GM08714 (cell line): ENCODE measurements around the gene GPR108.
A peak's percentile ranks its signal among the peaks of the same experiment; 100 is the strongest.
"Not testable (repeated sequence)": the region's sequence is repeated elsewhere in the genome, so short reads cannot be mapped to it uniquely, and the experiment has no call there.

Experiments
- H3K4me3 ChIP-seq: fragments of 200-500 bp; sonication (Bioruptor generic); 2 replicates; pipeline ENCODE4 v1.5.1; 2014; ENCODE audit warnings: mild to moderate bottlenecking, low read length, inconsistent platforms
- ZNF274 ChIP-seq: IDR thresholded peaks from 2 replicates; pipeline ENCODE4 v1.6.1; 2012; ENCODE audit warnings: mild to moderate bottlenecking, low read depth, low read length

The GPR108 gene

DNA sequence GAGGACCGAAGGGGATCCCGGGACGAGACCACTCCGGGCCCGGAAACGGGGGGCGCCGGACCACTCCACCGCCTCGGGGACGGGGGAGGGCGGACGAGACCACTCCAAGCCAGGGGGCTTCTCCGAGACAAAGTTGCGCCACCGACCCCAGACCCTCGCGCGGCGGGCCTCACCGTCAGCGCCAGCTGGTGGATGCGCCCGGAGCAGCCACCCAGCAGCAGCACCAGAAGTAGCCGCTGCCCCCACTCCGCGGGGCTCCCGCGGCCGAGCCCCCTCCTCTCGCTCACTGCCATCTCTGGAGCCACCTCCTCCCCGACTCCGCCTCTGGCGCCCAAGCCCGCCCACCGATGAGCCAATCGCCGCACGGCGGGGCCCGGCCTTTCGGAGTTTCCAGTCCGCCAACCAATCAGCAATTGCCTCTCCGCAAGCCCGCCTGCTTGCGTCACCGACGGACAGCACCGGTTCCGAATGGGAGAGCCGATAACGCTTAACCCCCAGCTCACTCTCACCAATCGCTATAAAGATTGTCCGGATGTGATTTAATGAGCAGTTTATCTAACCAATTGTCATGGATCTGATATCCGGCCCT, at the start of gene GPR108:
Gene GPR108 (minus strand): TSS at position 297 of the 589 bp plus-strand sequence. CDS start 4 bp downstream, at position 293.
- peak within 1 kb of the TSS; percentile 84 for H3K4me3 ChIP-seq
- no peak for TF ChIP-seq ZNF274

DNA sequence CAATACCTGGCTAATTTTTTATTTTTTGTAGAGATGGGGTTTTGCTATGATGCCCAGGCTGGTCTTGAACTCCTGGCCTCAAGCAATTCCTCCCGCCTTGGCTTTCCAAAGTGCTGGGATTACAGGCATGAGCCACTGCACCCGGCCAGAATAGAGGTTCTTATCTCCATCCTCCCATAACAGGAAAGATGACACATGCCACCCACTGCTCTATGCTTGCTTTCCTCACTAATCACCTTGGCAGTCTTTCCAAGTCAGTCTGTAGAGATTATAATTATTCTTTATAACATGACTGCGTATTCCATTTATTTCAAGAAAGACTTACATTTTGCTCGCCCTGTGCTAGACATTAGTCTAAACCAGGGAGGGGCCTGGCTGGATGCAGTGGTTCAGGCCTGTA, 41.8 kb upstream of the GPR108 start:
- no peak for TF ChIP-seq ZNF274

DNA sequence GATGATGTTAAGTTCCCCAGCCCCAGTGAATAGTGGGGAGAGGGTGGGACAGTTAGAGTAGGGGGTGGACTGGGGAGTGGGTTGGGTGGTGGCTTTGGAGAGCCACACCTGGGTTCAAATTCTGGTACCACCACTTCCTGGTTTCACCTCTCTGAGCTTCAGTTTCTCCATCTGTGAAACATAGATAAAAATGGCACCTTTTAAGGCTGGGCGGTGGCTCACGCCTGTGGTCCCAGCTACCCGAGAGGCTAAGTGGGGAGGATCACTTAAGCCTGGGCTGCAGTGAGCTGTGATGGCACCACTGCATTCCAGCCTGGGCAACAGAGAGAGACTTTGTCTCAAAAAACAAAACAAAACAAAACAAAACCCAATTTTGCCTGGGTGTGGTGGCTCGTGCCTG, 41.0 kb upstream of the GPR108 start:
- no peak for TF ChIP-seq ZNF274
- no peak overlapping the region for H3K4me3 ChIP-seq

More for the DNA sequence above, 41.8 kb upstream of the GPR108 start:
- H3K4me3 ChIP-seq: no peak overlapping the region

DNA sequence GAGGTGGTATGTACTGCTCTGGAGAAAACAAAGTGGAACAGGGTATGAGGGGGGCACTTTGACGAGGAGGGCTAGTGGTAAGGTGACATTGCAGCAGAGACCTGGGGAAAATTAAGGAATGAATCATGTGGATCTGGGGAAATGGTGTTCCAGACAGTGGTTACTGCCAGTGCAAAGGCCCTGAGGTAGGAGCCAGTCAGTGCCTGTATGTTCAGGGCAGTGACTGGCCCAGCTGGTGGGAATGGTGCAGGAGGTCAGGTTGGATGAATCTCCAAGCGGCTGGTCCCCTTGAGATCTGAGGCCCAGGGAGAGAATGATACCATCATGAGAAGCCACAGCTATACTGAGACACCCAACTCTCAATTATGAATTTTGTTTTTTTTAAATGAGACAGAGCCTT, 40.1 kb upstream of the GPR108 start:
- TF ChIP-seq ZNF274: no peak
- no peak overlapping the region for H3K4me3 ChIP-seq

DNA sequence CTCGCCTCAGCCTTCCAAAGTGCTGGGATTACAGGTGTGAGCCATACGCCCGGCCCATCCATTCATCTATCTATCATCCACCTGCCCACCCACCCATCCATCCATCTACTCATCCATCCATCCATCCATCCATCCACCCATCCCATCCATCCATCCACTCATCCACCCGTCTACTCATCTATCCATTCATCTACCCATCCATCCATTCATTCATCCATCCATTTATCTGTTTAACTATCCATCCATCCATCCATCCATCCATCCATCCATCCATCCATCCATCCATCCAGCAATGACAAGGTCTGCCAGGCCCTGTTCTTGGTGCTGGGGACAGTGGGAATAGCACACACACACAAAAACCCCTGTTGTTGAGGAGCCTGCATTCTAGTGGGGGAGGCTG, 39.6 kb upstream of the GPR108 start:
- H3K4me3 ChIP-seq: no peak overlapping the region
- no peak for TF ChIP-seq ZNF274

DNA sequence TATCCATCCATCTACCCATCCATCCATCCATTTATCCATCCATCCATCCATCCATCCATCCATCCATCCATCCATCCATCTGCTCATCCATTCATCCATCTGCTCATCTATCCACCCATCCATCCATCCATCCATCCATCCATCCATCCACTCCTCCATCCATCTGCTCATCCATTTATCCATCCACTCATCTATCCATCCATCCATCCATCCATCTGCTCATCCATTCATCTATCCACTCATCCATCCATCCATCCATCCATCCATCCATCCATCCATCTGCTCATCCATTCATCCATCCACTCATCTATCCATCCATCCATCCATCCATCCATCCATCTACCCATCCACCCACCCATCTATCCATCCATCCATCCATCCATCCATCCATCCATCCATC, 38.7 kb upstream of the GPR108 start:
- H3K4me3 ChIP-seq: not testable (repeated sequence)

DNA sequence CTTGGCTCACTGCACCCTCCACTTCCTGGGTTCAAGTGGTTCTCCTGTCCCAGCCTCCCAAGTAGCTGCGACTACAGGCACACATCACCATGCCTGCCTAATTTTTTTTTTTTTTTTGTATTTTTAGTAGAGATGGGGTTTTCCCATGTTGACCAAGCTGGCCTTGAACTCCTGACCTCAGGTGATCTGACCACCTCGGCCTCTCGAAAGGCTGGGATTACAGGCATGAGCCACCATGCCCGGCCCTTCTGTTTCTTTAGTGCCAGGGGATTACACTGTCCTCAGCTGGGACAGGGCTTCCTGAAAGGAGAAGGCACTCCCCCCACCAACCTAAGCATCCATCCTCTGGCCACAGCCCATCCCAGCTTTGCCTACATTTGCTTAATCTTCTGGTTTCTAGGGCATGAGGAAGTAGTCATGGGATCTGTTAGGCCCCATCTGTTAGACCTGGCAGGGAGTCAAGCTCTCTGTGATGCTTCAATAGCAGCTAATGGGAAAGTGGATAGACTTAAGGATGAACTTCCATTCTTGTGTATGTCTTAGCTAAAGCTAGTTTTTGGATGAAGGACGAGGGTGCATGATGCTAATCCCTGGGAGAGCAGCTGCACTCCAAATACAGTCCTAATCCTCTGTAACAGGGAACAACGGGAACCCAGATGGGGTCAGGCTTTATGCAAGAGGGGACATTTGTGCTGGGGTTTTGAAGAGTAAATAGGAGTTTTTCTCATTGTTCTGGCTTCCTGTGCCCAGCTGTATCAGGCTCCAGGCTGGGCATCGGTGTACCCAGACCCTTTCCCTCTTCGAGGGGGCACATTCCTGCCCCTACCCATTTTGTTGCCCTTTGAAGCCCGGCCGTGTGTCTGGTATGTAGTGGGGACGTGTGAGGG, 37.7 kb upstream of the GPR108 start:
- TF ChIP-seq ZNF274: no peak
- H3K4me3 ChIP-seq: no peak overlapping the region; the same call in 1 of the 2 replicates

DNA sequence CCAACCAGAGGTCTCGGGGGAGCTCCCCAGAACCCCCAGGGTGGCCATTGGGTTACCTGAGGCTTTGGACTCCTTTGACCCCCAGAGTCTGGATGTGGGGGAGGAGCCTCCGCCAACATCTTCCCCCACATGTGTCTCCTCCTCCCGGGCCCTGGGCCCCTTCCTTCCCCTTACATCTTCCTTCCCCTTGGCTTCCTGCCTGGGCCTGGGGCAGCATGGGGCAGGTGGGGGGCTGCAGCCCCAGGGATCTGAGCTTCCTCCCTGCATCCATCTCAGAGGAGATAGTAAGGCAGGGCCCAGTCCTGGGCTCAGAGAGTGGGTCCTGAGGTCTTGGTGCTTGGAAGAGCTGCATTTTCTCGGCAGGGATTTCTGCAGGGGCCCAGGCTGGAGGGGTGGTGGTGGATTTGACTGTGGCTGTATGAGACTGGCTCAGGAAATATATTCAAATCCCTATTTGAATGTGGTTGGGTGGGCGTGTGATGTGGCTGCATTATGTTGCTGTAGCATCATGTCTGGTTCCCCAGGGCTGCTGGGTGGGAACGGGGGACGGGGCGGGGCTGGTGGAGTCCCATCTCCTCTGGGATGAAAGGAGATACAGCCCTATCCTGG, 36.0 kb upstream of the GPR108 start:
- H3K4me3 ChIP-seq: peak overlapping the region; percentile 93

DNA sequence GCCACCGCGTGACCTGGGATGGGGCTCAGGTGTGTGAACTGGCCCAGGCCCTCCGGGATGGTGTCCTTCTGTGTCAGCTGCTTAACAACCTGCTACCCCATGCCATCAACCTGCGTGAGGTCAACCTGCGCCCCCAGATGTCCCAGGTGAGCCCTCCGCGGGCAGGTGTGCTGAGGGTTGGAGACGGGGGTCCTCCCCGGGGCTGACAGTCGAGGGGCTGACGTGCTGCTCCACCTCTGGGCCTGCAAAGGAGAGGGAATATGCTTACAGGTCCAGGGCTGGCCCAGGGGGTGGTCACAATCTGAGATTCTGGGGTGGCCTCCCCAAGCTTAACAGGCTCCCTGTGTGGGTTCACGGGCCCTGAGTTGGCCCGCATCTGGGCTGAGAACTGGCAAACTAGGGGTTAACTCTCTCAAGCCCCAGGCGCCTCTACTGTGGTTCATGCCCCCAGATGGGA, 35.5 kb upstream of the GPR108 start:
- no peak for TF ChIP-seq ZNF274
- peak overlapping the region; percentile 93 for H3K4me3 ChIP-seq

More for the DNA sequence above, 36.0 kb upstream of the GPR108 start:
- no peak for TF ChIP-seq ZNF274

DNA sequence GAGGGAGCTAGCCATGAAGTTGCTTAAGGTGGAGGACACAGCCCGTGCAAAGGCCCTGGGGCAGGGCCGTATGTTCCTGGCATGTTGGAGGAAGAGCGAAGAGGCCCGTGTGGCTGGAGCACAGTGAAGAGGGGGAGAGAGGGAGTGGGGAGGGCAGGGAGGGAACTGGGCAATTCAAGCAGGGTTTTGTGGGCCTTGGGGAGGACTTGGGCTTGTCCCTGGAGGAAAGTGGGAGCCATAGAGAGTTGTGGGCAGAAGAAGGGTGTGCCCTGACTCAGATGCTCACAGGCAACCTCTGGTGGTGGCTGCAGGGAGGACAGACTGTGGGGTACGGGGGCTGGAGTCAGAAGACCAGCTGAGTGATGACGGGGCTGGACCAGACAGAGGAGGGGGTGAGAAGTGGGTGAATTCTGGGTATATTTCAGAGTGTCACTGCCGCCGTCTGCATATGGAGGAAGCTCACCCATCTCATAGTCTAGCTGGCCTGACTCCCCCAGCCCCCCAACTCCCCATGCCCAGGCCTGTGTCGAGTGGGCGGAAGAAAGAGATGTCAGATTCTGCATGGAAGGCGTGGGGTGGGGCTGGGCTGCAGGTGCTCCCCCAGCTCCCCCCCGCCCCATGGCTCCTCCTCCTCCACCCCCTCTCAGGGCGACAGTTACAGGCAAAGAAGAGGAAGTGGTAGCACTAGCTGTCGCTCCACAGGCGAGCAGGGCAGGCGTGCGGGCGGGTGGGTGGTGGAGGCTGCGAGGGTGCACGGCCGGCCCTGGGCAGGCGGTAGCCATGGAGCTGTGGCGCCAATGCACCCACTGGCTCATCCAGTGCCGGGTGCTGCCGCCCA, 34.9 kb upstream of the GPR108 start, which contains the start of gene VAV1:
Gene VAV1 (plus strand): TSS at position 681 of the 838 bp plus-strand sequence. CDS start 100 bp downstream, at position 781.
- no peak for TF ChIP-seq ZNF274
- peak within 1 kb of the TSS; percentile 93 for H3K4me3 ChIP-seq

DNA sequence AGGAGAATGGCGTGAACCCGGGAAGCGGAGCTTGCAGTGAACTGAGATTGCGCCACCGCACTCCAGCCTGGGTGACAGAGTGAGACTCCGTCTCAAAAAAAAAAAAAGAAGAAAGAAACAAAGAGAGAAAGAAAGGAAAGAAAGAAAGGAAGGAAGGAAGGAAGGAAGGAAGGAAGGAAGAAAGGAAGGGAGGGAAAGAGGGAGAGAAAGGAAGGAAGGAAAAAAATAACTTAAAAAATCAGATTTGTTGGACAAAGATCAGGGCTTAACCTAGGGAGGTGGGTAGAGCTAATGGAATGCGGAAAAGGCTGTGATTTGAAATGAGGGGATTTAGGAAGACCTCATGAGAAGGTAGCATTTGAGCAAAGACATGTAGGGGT, 34.3 kb upstream of the GPR108 start:
- H3K4me3 ChIP-seq: not testable (repeated sequence)

DNA sequence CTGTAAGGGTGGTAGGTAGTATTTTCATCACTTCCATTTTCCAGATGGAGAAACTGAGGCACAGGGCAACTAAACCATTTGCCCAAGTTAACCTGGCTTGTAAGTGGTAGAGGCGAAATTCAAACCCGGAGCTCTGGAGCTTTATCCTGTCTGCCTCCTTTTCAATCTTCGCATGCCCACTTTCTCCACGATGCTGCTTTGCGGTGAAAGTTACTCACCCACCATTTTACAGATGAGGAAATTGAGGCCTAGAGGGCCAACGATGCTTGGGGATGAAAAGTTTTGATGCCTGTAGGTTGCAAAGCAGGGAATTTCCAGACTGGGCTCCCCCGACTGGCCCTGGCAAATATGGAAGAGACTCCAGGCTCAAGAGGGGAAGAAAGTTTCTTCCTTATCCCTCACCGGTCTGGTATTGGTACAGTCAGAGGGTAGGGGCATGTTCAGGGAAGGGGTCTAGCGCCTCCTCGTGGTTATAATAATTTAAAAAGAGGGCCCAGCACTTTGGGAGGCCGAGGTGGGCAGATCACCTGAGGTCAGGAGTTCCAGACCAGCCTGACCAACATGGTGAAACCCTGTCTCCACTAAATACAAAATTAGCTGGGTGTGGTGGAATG, 31.7 kb upstream of the GPR108 start:
- no peak overlapping the region for H3K4me3 ChIP-seq
- TF ChIP-seq ZNF274: no peak

DNA sequence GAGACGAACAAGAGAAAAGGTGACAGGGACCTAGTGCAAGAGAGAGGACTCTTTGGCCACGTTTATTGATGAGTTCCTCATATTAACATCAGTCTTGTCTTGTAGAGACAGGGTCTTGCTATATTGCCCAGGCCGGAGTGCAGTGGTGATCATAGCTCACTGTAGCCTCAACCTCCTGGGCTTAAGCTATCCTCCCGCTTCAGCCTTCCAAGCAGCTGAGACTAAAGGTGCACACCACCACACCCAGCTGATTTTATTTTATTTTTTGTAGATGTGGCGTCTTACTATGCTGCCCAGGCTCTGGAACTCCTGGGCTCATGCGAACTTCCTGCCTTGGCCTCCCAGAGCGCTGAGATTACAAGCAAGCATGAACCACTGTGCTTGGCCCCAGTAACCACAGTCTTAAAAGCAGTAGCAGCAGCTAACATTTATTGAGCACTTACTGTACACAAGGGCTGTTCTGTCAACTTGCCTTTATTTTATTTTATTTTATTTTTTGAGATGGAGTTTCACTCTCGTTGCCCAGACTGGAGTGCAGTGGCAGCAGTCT, 30.9 kb upstream of the GPR108 start:
- TF ChIP-seq ZNF274: no peak
- H3K4me3 ChIP-seq: peak overlapping the region; percentile 70; the same call in 1 of the 2 replicates
